HEK293 (cell line): ENCODE results near the gene CHCHD6.
A peak's percentile ranks its signal among the peaks of the same experiment; 100 is the strongest.

Experiments used
- KLF8 ChIP-seq: fragments of 450-650 bp; formaldehyde crosslinking; IDR thresholded peaks from 2 replicates; pipeline ENCODE4 v1.5.1; 2016; ENCODE audit warnings: missing biosample characterization, missing genetic modification characterization
- OSR2 ChIP-seq: fragments of 450-650 bp; formaldehyde crosslinking; IDR thresholded peaks from 2 replicates; pipeline ENCODE4 v1.5.1; 2016; ENCODE audit warnings: missing biosample characterization, missing genetic modification characterization
- SCRT2 ChIP-seq: fragments of 450-650 bp; formaldehyde crosslinking; IDR thresholded peaks from 2 replicates; pipeline ENCODE4 v1.5.1; 2016; ENCODE audit warnings: missing biosample characterization, missing genetic modification characterization
- ZNF184 ChIP-seq: fragments of 450-650 bp; IDR thresholded peaks from 2 replicates; pipeline ENCODE4 v1.5.1; 2018; ENCODE audit warnings: missing biosample characterization, mild to moderate bottlenecking, missing genetic modification characterization
- ZNF24 ChIP-seq: fragments of 450-650 bp; formaldehyde crosslinking; IDR thresholded peaks from 2 replicates; pipeline ENCODE4 v1.5.1; 2016; ENCODE audit warnings: missing biosample characterization, missing genetic modification characterization
- ZNF266 ChIP-seq: fragments of 450-650 bp; formaldehyde crosslinking; IDR thresholded peaks from 2 replicates; pipeline ENCODE4 v1.5.1; 2016; ENCODE audit warnings: missing biosample characterization, missing genetic modification characterization, low read depth
- ZNF426 ChIP-seq: fragments of 450-650 bp; formaldehyde crosslinking; IDR thresholded peaks from 2 replicates; pipeline ENCODE4 v1.5.1; 2017; ENCODE audit warnings: missing biosample characterization, missing genetic modification characterization, mild to moderate bottlenecking, inconsistent platforms, moderate library complexity
- ZNF530 ChIP-seq: fragments of 450-650 bp; formaldehyde crosslinking; IDR thresholded peaks from 2 replicates; pipeline ENCODE4 v1.5.1; 2016; ENCODE audit warnings: low read depth, missing biosample characterization, missing genetic modification characterization
- ZNF549 ChIP-seq: fragments of 450-650 bp; IDR thresholded peaks from 2 replicates; pipeline ENCODE4 v1.5.1; 2018; ENCODE audit warnings: missing biosample characterization, missing genetic modification characterization, mild to moderate bottlenecking, inconsistent platforms, moderate library complexity
- ZNF561 ChIP-seq: fragments of 450-650 bp; IDR thresholded peaks from 2 replicates; pipeline ENCODE4 v1.5.1; 2018; ENCODE audit warnings: missing biosample characterization, missing genetic modification characterization, borderline replicate concordance
- ZNF571 ChIP-seq: fragments of 450-650 bp; formaldehyde crosslinking; IDR thresholded peaks from 2 replicates; pipeline ENCODE4 v1.5.0; 2017; ENCODE audit warnings: missing biosample characterization, missing genetic modification characterization
- ZNF626 ChIP-seq: fragments of 450-650 bp; sonication (Bioruptor Pico); formaldehyde crosslinking; IDR thresholded peaks from 2 replicates; pipeline ENCODE4 v1.5.1; 2018; ENCODE audit warnings: missing biosample characterization, missing genetic modification characterization, inconsistent platforms
- ZNF843 ChIP-seq: fragments of 450-650 bp; formaldehyde crosslinking; IDR thresholded peaks from 2 replicates; pipeline ENCODE4 v1.5.1; 2016; ENCODE audit warnings: missing biosample characterization, missing genetic modification characterization
- TF ChIP-seq, protein P1 (sequence below): fragments of 450-650 bp; formaldehyde crosslinking; IDR thresholded peaks from 2 replicates; pipeline ENCODE4 v1.5.1; 2016; ENCODE audit warnings: missing biosample characterization, missing genetic modification characterization
- TF ChIP-seq, protein P2 (sequence below): fragments of 450-650 bp; formaldehyde crosslinking; IDR thresholded peaks from 2 replicates; pipeline ENCODE4 v1.5.1; 2016; ENCODE audit warnings: missing biosample characterization, missing genetic modification characterization
- TF ChIP-seq, protein P3 (sequence below): fragments of 450-650 bp; formaldehyde crosslinking; IDR thresholded peaks from 2 replicates; pipeline ENCODE4 v1.5.1; 2016; ENCODE audit warnings: missing biosample characterization, missing genetic modification characterization
- TF ChIP-seq, protein P4 (sequence below): fragments of 450-650 bp; formaldehyde crosslinking; IDR thresholded peaks from 2 replicates; pipeline ENCODE4 v1.5.1; 2016; ENCODE audit warnings: missing biosample characterization, missing genetic modification characterization, low read depth
- TF ChIP-seq, protein P5 (sequence below): fragments of 450-650 bp; formaldehyde crosslinking; IDR thresholded peaks from 2 replicates; pipeline ENCODE4 v1.5.1; 2016; ENCODE audit warnings: missing biosample characterization, missing genetic modification characterization, borderline replicate concordance
- TF ChIP-seq, protein P6 (sequence below): fragments of 450-650 bp; formaldehyde crosslinking; IDR thresholded peaks from 2 replicates; pipeline ENCODE4 v1.5.1; 2016; ENCODE audit warnings: missing biosample characterization, missing genetic modification characterization
- TF ChIP-seq, protein P7 (sequence below): fragments of 450-650 bp; formaldehyde crosslinking; IDR thresholded peaks from 2 replicates; pipeline ENCODE4 v1.5.1; 2016; ENCODE audit warnings: missing biosample characterization, missing genetic modification characterization
- TF ChIP-seq, protein P8 (sequence below): IDR thresholded peaks from 2 replicates; pipeline ENCODE4 v1.6.1; 2011; ENCODE audit warnings: mild to moderate bottlenecking, low read depth, low read length, borderline replicate concordance
- TF ChIP-seq, protein P9 (sequence below): fragments of 450-650 bp; IDR thresholded peaks from 2 replicates; pipeline ENCODE4 v1.5.1; 2018; ENCODE audit warnings: missing biosample characterization, mild to moderate bottlenecking, missing genetic modification characterization

The CHCHD6 gene

DNA sequence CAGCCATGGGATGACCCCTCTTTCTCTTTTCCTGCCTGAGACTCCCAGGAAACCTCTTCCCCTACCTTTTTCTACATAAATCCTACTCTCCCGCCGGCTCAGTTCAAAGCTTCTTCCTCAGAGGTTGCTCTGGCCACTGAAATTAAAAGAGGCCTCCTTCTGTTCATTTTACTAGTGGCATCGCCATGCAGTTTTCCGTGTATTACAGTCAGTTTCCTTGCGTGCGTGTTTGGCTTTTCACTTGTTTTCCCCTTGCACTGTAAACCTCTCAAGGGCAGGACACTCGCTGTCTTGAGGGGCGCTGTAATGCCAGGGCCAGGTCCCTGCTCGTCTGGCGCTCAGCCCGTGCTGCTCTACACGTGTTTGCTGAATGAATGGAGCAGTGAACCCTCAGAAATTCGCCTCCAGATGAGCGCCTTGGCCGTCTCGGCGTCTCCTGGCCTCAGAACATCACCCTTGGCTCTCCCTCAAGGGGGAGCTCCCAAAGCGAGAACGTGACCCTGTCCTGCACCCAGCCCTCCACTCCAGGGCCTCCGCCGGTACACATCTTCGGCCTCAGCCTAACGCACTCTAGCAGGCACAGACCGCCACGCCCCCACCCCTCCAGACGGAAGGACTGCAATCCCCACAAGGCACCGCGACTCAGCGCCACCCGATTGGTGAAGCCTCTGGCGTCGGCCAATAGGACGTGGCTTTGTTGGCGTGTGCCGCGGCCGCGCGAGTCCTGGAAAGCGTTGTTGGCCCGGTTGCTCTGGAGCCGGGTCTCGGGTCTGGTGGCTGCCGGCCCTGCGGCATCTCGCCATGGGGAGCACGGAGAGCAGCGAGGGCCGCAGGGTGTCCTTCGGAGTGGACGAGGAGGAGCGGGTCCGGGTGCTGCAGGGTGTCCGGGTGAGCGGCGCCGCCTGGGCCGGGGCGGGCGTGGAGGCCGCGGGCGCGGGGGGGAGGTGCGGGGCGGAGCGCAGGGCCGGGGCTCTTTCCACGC, at the start of gene CHCHD6 (continued):
- TF ChIP-seq, protein P1, sequence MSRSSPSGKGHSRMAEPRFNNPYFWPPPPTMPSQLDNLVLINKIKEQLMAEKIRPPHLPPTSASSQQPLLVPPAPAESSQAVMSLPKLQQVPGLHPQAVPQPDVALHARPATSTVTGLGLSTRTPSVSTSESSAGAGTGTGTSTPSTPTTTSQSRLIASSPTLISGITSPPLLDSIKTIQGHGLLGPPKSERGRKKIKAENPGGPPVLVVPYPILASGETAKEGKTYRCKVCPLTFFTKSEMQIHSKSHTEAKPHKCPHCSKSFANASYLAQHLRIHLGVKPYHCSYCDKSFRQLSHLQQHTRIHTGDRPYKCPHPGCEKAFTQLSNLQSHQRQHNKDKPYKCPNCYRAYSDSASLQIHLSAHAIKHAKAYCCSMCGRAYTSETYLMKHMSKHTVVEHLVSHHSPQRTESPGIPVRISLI (tag by site-specific recombination): no peak
- TF ChIP-seq, protein P2, sequence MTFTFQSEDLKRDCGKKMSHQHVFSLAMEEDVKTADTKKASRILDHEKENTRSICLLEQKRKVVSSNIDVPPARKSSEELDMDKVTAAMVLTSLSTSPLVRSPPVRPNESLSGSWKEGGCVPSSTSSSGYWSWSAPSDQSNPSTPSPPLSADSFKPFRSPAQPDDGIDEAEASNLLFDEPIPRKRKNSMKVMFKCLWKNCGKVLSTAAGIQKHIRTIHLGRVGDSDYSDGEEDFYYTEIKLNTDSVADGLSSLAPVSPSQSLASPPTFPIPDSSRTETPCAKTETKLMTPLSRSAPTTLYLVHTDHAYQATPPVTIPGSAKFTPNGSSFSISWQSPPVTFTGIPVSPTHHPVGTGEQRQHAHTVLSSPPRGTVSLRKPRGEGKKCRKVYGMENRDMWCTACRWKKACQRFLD: no peak
- TF ChIP-seq ZNF530 (tag by site-specific recombination) (no peak), ZNF266 (no peak), ZNF843 (no peak), SCRT2 (tag by site-specific recombination) (peak; percentile 24; the same call in 1 of the 2 replicates), ZNF626 (tag by site-specific recombination) (no peak), ZNF561 (tag by site-specific recombination) (no peak), ZNF571 (tag by site-specific recombination) (no peak), OSR2 (tag by site-specific recombination) (no peak), ZNF426 (tag by site-specific recombination) (no peak), ZNF549 (tag by site-specific recombination) (no peak), ZNF24 (tag by site-specific recombination) (peak; percentile 47; the same call in 1 of the 2 replicates), KLF8 (tag by site-specific recombination) (peak; percentile 74; the same call in 1 of the 2 replicates), ZNF184 (tag by site-specific recombination) (no peak)
- TF ChIP-seq, protein P3, sequence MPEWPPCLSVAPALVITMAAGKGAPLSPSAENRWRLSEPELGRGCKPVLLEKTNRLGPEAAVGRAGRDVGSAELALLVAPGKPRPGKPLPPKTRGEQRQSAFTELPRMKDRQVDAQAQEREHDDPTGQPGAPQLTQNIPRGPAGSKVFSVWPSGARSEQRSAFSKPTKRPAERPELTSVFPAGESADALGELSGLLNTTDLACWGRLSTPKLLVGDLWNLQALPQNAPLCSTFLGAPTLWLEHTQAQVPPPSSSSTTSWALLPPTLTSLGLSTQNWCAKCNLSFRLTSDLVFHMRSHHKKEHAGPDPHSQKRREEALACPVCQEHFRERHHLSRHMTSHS (tag by site-specific recombination): no peak
- TF ChIP-seq, protein P4, sequence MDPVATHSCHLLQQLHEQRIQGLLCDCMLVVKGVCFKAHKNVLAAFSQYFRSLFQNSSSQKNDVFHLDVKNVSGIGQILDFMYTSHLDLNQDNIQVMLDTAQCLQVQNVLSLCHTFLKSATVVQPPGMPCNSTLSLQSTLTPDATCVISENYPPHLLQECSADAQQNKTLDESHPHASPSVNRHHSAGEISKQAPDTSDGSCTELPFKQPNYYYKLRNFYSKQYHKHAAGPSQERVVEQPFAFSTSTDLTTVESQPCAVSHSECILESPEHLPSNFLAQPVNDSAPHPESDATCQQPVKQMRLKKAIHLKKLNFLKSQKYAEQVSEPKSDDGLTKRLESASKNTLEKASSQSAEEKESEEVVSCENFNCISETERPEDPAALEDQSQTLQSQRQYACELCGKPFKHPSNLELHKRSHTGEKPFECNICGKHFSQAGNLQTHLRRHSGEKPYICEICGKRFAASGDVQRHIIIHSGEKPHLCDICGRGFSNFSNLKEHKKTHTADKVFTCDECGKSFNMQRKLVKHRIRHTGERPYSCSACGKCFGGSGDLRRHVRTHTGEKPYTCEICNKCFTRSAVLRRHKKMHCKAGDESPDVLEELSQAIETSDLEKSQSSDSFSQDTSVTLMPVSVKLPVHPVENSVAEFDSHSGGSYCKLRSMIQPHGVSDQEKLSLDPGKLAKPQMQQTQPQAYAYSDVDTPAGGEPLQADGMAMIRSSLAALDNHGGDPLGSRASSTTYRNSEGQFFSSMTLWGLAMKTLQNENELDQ (tag by site-specific recombination): no peak
- TF ChIP-seq, protein P5, sequence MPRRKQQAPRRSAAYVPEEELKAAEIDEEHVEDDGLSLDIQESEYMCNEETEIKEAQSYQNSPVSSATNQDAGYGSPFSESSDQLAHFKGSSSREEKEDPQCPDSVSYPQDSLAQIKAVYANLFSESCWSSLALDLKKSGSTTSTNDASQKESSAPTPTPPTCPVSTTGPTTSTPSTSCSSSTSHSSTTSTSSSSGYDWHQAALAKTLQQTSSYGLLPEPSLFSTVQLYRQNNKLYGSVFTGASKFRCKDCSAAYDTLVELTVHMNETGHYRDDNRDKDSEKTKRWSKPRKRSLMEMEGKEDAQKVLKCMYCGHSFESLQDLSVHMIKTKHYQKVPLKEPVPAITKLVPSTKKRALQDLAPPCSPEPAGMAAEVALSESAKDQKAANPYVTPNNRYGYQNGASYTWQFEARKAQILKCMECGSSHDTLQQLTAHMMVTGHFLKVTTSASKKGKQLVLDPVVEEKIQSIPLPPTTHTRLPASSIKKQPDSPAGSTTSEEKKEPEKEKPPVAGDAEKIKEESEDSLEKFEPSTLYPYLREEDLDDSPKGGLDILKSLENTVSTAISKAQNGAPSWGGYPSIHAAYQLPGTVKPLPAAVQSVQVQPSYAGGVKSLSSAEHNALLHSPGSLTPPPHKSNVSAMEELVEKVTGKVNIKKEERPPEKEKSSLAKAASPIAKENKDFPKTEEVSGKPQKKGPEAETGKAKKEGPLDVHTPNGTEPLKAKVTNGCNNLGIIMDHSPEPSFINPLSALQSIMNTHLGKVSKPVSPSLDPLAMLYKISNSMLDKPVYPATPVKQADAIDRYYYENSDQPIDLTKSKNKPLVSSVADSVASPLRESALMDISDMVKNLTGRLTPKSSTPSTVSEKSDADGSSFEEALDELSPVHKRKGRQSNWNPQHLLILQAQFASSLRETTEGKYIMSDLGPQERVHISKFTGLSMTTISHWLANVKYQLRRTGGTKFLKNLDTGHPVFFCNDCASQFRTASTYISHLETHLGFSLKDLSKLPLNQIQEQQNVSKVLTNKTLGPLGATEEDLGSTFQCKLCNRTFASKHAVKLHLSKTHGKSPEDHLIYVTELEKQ (tag by site-specific recombination): no peak
- TF ChIP-seq, protein P6, sequence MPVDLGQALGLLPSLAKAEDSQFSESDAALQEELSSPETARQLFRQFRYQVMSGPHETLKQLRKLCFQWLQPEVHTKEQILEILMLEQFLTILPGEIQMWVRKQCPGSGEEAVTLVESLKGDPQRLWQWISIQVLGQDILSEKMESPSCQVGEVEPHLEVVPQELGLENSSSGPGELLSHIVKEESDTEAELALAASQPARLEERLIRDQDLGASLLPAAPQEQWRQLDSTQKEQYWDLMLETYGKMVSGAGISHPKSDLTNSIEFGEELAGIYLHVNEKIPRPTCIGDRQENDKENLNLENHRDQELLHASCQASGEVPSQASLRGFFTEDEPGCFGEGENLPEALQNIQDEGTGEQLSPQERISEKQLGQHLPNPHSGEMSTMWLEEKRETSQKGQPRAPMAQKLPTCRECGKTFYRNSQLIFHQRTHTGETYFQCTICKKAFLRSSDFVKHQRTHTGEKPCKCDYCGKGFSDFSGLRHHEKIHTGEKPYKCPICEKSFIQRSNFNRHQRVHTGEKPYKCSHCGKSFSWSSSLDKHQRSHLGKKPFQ (tag by site-specific recombination): no peak
- TF ChIP-seq, protein P7, sequence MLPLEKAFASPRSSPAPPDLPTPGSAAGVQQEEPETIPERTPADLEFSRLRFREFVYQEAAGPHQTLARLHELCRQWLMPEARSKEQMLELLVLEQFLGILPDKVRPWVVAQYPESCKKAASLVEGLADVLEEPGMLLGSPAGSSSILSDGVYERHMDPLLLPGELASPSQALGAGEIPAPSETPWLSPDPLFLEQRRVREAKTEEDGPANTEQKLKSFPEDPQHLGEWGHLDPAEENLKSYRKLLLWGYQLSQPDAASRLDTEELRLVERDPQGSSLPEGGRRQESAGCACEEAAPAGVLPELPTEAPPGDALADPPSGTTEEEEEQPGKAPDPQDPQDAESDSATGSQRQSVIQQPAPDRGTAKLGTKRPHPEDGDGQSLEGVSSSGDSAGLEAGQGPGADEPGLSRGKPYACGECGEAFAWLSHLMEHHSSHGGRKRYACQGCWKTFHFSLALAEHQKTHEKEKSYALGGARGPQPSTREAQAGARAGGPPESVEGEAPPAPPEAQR: no peak
- TF ChIP-seq, protein P8, sequence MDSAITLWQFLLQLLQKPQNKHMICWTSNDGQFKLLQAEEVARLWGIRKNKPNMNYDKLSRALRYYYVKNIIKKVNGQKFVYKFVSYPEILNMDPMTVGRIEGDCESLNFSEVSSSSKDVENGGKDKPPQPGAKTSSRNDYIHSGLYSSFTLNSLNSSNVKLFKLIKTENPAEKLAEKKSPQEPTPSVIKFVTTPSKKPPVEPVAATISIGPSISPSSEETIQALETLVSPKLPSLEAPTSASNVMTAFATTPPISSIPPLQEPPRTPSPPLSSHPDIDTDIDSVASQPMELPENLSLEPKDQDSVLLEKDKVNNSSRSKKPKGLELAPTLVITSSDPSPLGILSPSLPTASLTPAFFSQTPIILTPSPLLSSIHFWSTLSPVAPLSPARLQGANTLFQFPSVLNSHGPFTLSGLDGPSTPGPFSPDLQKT: no peak
- TF ChIP-seq, protein P9, sequence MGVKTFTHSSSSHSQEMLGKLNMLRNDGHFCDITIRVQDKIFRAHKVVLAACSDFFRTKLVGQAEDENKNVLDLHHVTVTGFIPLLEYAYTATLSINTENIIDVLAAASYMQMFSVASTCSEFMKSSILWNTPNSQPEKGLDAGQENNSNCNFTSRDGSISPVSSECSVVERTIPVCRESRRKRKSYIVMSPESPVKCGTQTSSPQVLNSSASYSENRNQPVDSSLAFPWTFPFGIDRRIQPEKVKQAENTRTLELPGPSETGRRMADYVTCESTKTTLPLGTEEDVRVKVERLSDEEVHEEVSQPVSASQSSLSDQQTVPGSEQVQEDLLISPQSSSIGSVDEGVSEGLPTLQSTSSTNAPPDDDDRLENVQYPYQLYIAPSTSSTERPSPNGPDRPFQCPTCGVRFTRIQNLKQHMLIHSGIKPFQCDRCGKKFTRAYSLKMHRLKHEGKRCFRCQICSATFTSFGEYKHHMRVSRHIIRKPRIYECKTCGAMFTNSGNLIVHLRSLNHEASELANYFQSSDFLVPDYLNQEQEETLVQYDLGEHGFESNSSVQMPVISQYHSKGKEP (tag by site-specific recombination): no peak
